IMR-90 (cell line): ENCODE results near the gene SAMD15. TPM values are rescaled to one million over a fixed set of nuclear protein-coding genes. Genes with fewer than 3 reads are reported as not detected.

Experiments
- ATAC-seq: fragments of 200-7000 bp; cut with Tn5 transposase; 2 replicates; pipeline ENCODE4 v1.9.1; 2020; ENCODE audit warnings: low read depth, mild to moderate bottlenecking, moderate library complexity
- BruUV-seq: library from RNA; stranded (reverse); fragments of 400-500 nt; replicated peaks from 2 replicates; lab custom pipeline; 2021; lab: Mats Ljungman, UMichigan
- CTCF ChIA-PET: fragments of 300-600 bp; formaldehyde crosslinking; extraction: SDS; loops from one replicate; lab custom pipeline; 2021; ENCODE audit warnings: antibody characterized with exemption; lab: Yijun Ruan, JAX
- POLR2A ChIA-PET: fragments of 300-600 bp; sonication (Branson Sonifier 250); formaldehyde crosslinking; loops from one replicate; lab custom pipeline; 2022; ENCODE audit warnings: antibody characterized with exemption; ENCODE audit not compliant: unreplicated experiment; lab: Charles Lee
- DNase-seq: peaks from one replicate; pipeline ENCODE4 v3.0.0; 2013
- H2AFZ ChIP-seq: replicated peaks from 2 replicates; pipeline ENCODE3; 2013; ENCODE audit warnings: low read length, mild to moderate bottlenecking; ENCODE audit not compliant: poor library complexity
- H2AK5ac ChIP-seq: 2 replicates; pipeline ENCODE4 v1.6.1; 2013; ENCODE audit warnings: low read depth, low read length, inconsistent platforms
- H2AK9ac ChIP-seq: replicated peaks from 2 replicates; pipeline ENCODE3; 2013; ENCODE audit warnings: mild to moderate bottlenecking, low read depth, low read length, moderate library complexity; ENCODE audit not compliant: poor library complexity
- H2BK120ac ChIP-seq: 2 replicates; pipeline ENCODE4 v1.6.1; 2013; ENCODE audit warnings: low read depth, low read length, inconsistent platforms
- H2BK15ac ChIP-seq: 3 replicates; pipeline ENCODE4 v1.6.1; 2013; ENCODE audit warnings: low read depth, low read length, inconsistent platforms
- H2BK20ac ChIP-seq: 2 replicates; pipeline ENCODE4 v1.6.1; 2013; ENCODE audit warnings: low read depth, mild to moderate bottlenecking, inconsistent platforms, low read length, moderate library complexity
- H2BK5ac ChIP-seq: 2 replicates; pipeline ENCODE4 v1.6.1; 2013; ENCODE audit warnings: mild to moderate bottlenecking, low read depth, low read length, inconsistent platforms; ENCODE audit not compliant: poor library complexity, severe bottlenecking
- H3K14ac ChIP-seq: replicated peaks from 2 replicates; pipeline ENCODE4 v1.6.1; 2013; ENCODE audit warnings: low read depth, low read length, inconsistent platforms
- H3K18ac ChIP-seq: 2 replicates; pipeline ENCODE4 v1.6.1; 2013; ENCODE audit warnings: low read depth, low read length, control low read depth
- H3K23ac ChIP-seq: 2 replicates; pipeline ENCODE4 v1.6.1; 2013; ENCODE audit warnings: low read depth, low read length, inconsistent platforms
- H3K27ac ChIP-seq: 2 replicates; pipeline ENCODE4 v1.5.1; 2013; ENCODE audit warnings: mild to moderate bottlenecking, control low read depth, low read length; ENCODE audit not compliant: insufficient read depth
- H3K27me3 ChIP-seq: 2 replicates; pipeline ENCODE4 v1.6.1; 2013; ENCODE audit warnings: low read length; ENCODE audit not compliant: control insufficient read depth, insufficient read depth
- H3K36me3 ChIP-seq: 2 replicates; pipeline ENCODE4 v1.6.1; 2013; ENCODE audit warnings: low read length, mixed read lengths; ENCODE audit not compliant: control insufficient read depth, insufficient read depth
- H3K4ac ChIP-seq: 2 replicates; pipeline ENCODE4 v1.6.1; 2013; ENCODE audit warnings: low read depth, low read length, inconsistent platforms
- H3K4me1 ChIP-seq: 2 replicates; pipeline ENCODE4 v1.6.1; 2013; ENCODE audit warnings: low read length, mixed read lengths; ENCODE audit not compliant: control insufficient read depth, insufficient read depth
- H3K4me2 ChIP-seq: 2 replicates; pipeline ENCODE4 v1.6.1; 2013; ENCODE audit warnings: low read depth, mild to moderate bottlenecking, control low read depth, low read length, moderate library complexity
- H3K4me3 ChIP-seq: 2 replicates; pipeline ENCODE4 v1.5.1; 2013; ENCODE audit warnings: low read depth, mild to moderate bottlenecking, control low read depth, low read length, moderate library complexity; ENCODE audit not compliant: insufficient read depth
- H3K56ac ChIP-seq: 2 replicates; pipeline ENCODE4 v1.6.1; 2013; ENCODE audit warnings: low read length, inconsistent platforms; ENCODE audit not compliant: insufficient read depth; ENCODE audit errors: extremely low read depth
- H3K79me1 ChIP-seq, 2 experiments: 2 replicates each; pipeline ENCODE4 v1.6.1; 2013; ENCODE audit warnings: low read length in 2 of 2, inconsistent platforms in 1 of 2, low read depth in 1 of 2
- H3K9ac ChIP-seq: 2 replicates; pipeline ENCODE4 v1.6.1; 2013; ENCODE audit warnings: low read depth, low read length, control low read depth
- H3K9me1 ChIP-seq: 2 replicates; pipeline ENCODE4 v1.6.1; 2013; ENCODE audit warnings: low read length, inconsistent platforms; ENCODE audit not compliant: insufficient read depth
- H3K9me3 ChIP-seq: 2 replicates; pipeline ENCODE4 v1.6.1; 2013; ENCODE audit warnings: low read length; ENCODE audit not compliant: control insufficient read depth, insufficient read depth
- H4K20me1 ChIP-seq: 2 replicates; pipeline ENCODE4 v1.6.1; 2013; ENCODE audit warnings: low read length, inconsistent platforms; ENCODE audit not compliant: insufficient read depth
- H4K5ac ChIP-seq: 2 replicates; pipeline ENCODE4 v1.6.1; 2013; ENCODE audit warnings: mild to moderate bottlenecking, low read depth, low read length, control low read depth
- H4K8ac ChIP-seq, 2 experiments: 2 replicates each; pipeline ENCODE4 v1.6.1; 2013; ENCODE audit warnings: low read depth in 2 of 2, low read length in 2 of 2, control low read depth in 1 of 2, inconsistent platforms in 1 of 2
- H4K91ac ChIP-seq: 2 replicates; pipeline ENCODE4 v1.6.1; 2013; ENCODE audit warnings: low read depth, low read length, inconsistent platforms; ENCODE audit not compliant: insufficient read depth
- CEBPB ChIP-seq: IDR thresholded peaks from 2 replicates; pipeline ENCODE4 v1.6.1; 2012; ENCODE audit warnings: low read depth, low read length, improper control_type of control experiment
- POLR2A ChIP-seq: IDR thresholded peaks from 2 replicates; pipeline ENCODE4 v1.6.1; 2012; ENCODE audit warnings: mild to moderate bottlenecking, low read depth, low read length
- RAD21 ChIP-seq: IDR thresholded peaks from 2 replicates; pipeline ENCODE4 v1.6.1; 2012; ENCODE audit warnings: low read length, improper control_type of control experiment
- RCOR1 ChIP-seq: IDR thresholded peaks from 2 replicates; pipeline ENCODE4 v1.6.1; 2012; ENCODE audit warnings: mild to moderate bottlenecking, low read length, improper control_type of control experiment; ENCODE audit not compliant: insufficient replicate concordance
- WGBS, 2 experiments: methylation state at CpG; one replicate each; pipeline versions ENCODE4 v1.1.5 to v1.1.7; 2013; ENCODE audit warnings: missing lambda C conversion rate in 2 of 2; ENCODE audit not compliant: insufficient read length in 1 of 2; ENCODE audit errors: extremely low coverage in 2 of 2; 5-methylcytosine and 5-hydroxymethylcytosine counted together
- dilution Hi-C: fragments of 300-500 bp; cut with HindIII; formaldehyde crosslinking; loops from one replicate; pipeline ENCODE4 v1.14.3; 2018; ENCODE audit warnings: low sequenced_read_pairs; ENCODE audit not compliant: unreplicated experiment
- in situ Hi-C: fragments of 300-500 bp; cut with MboI; formaldehyde crosslinking; loops from 3 replicates; pipeline ENCODE4 v1.14.3; 2019; ENCODE audit warnings: low sequenced_read_pairs, inconsistent platforms, mixed read lengths
- intact Hi-C: fragments of 100-400 bp; cut with micrococcal nuclease; formaldehyde crosslinking; loops from 2 replicates; pipeline ENCODE4 v1.10.0; 2022
- polyA plus RNA-seq, 3 experiments: library from polyadenylated mRNA; depleted of rRNA; stranded (reverse); fragments of >200 nt; gene quantifications; 2 replicates each; pipeline ENCODE4 v1.2.3, GENCODE V29; 2012; ENCODE audit warnings: low replicate concordance in 1 of 3
- total RNA-seq: library from RNA; depleted of rRNA; stranded (reverse); fragments of >200 nt; gene quantifications from 2 replicates; pipeline ENCODE4 v1.2.3, GENCODE V29; 2012
- TF ChIP-seq, protein P1 (sequence below): fragments of 150-350 bp; IDR thresholded peaks from 2 replicates; pipeline ENCODE4 v1.6.1; 2016; ENCODE audit warnings: low read depth, mild to moderate bottlenecking, low read length, moderate library complexity, borderline replicate concordance
- TF ChIP-seq, protein P2 (sequence below): conservative IDR thresholded peaks from 2 replicates; pipeline ENCODE4 v1.5.1; 2012; ENCODE audit warnings: mild to moderate bottlenecking, low read depth, low read length, improper control_type of control experiment

SAMD15 gene
- total and polyA plus RNA-seq, 2 of the 4 experiments (the other 2 are of a cell fraction) = 0.68 to 1.3 TPM

DNA sequence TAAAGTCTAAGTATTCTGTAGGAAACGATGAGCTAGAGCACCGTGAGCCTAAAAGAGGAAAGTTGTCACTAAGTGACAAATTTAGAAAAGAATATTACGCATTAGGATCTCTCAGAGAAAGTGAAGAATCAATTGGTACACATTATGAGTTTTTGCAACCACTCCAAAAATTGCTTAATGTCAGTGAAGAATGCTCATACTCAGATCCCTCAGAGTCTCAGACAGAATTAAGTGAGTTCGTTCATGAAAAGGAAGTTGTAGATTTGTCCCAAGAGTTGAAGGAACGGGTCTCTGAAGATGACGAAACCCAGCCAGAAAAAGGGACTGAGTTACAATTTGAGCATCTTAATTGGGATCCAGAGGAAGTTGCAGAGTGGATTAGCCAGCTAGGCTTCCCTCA is 1.5 kb downstream of the SAMD15 start:
- 80% methylated on average over 1 of the region's 6 CpGs; no CpG with 5 or more reads in 1 of the 2 experiments for WGBS, 2 experiments
- H2BK5ac ChIP-seq = no peak overlapping the region
- no peak overlapping the region for H2AK5ac ChIP-seq
- CTCF ChIA-PET = interaction anchor here (0.8 kb wide), 1 partner anchor 13 kb away, joined by 3 read pairs; no protein-coding TSS in a partner anchor
- H2AK9ac ChIP-seq = no peak overlapping the region
- H3K14ac ChIP-seq = no peak overlapping the region
- no peak overlapping the region for H3K4ac ChIP-seq
- no peak overlapping the region for H2AFZ ChIP-seq
- peaks cover 6 to 11% of the 10 kb centered on the region in 2 experiments; a peak in 3 of 4 replicates for H3K79me1 ChIP-seq
- intact Hi-C loops (no loop called here), in situ Hi-C loops (no loop called here), dilution Hi-C loops (no loop called here)
- no peak overlapping the region for H3K4me2 ChIP-seq
- no peaks in the 10 kb centered on the region for H4K20me1 ChIP-seq
- BruUV-seq = no TSS peak
- no peak overlapping the region for H3K4me3 ChIP-seq
- H4K5ac ChIP-seq = no peak overlapping the region
- H2BK15ac ChIP-seq = no peak overlapping the region
- H3K23ac ChIP-seq = no peak overlapping the region
- H3K9me3 ChIP-seq = no peaks in the 10 kb centered on the region
- H4K8ac ChIP-seq = no peak overlapping the region
- H3K56ac ChIP-seq = no peak overlapping the region
- DNase-seq = no peak
- no peaks in the 10 kb centered on the region for H3K36me3 ChIP-seq
- peaks cover 7% of the 10 kb centered on the region for H3K27me3 ChIP-seq
- H3K27ac ChIP-seq = no peak overlapping the region
- ATAC-seq = no peak
- no peak overlapping the region for H2BK120ac ChIP-seq
- no peak overlapping the region for H3K9ac ChIP-seq
- no peak overlapping the region for H2BK20ac ChIP-seq
- no peaks in the 10 kb centered on the region for H3K4me1 ChIP-seq
- POLR2A ChIA-PET = no interaction called here
- TF ChIP-seq, protein P1, sequence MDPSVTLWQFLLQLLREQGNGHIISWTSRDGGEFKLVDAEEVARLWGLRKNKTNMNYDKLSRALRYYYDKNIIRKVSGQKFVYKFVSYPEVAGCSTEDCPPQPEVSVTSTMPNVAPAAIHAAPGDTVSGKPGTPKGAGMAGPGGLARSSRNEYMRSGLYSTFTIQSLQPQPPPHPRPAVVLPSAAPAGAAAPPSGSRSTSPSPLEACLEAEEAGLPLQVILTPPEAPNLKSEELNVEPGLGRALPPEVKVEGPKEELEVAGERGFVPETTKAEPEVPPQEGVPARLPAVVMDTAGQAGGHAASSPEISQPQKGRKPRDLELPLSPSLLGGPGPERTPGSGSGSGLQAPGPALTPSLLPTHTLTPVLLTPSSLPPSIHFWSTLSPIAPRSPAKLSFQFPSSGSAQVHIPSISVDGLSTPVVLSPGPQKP = no peak
- TF ChIP-seq, protein P2, sequence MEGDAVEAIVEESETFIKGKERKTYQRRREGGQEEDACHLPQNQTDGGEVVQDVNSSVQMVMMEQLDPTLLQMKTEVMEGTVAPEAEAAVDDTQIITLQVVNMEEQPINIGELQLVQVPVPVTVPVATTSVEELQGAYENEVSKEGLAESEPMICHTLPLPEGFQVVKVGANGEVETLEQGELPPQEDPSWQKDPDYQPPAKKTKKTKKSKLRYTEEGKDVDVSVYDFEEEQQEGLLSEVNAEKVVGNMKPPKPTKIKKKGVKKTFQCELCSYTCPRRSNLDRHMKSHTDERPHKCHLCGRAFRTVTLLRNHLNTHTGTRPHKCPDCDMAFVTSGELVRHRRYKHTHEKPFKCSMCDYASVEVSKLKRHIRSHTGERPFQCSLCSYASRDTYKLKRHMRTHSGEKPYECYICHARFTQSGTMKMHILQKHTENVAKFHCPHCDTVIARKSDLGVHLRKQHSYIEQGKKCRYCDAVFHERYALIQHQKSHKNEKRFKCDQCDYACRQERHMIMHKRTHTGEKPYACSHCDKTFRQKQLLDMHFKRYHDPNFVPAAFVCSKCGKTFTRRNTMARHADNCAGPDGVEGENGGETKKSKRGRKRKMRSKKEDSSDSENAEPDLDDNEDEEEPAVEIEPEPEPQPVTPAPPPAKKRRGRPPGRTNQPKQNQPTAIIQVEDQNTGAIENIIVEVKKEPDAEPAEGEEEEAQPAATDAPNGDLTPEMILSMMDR = no peak
- TF ChIP-seq POLR2A (no peak), RCOR1 (no peak), RAD21 (no peak), CEBPB (no peak)
- H4K91ac ChIP-seq = no peak overlapping the region
- H3K9me1 ChIP-seq = peaks cover 3% of the 10 kb centered on the region
- H3K18ac ChIP-seq = no peak overlapping the region
